Lung (tissue), 12 donors: ENCODE measurements around the gene CCT8. TPM values are rescaled to one million over a fixed set of nuclear protein-coding genes. Genes with fewer than 3 reads are reported as not detected.

Experiments
- ATAC-seq: fragments of 200-7000 bp; cut with Tn5 transposase; one replicate; pipeline ENCODE4 v1.9.1; 2020; ENCODE audit warnings: moderate number of reproducible peaks; ENCODE audit not compliant: insufficient read depth, low FRiP score
- DNase-seq, 3 donors: peaks; one replicate each; pipeline ENCODE4 v3.0.0-alpha.2; 2013 to 2017
- H3K27ac ChIP-seq, 2 donors: one replicate each; pipeline ENCODE4 v1.5.1; 2013; ENCODE audit warnings: mild to moderate bottlenecking in 2 of 2, moderate library complexity in 2 of 2, control low read depth in 1 of 2, inconsistent platforms in 1 of 2, low read depth in 1 of 2, low read length in 1 of 2
- H3K27me3 ChIP-seq, 3 donors: one replicate each; pipeline ENCODE4 v1.5.1; 2013; ENCODE audit warnings: low read length in 2 of 3; ENCODE audit not compliant: control insufficient read depth in 3 of 3, insufficient read depth in 3 of 3
- H3K36me3 ChIP-seq, 4 donors: one replicate each; pipeline ENCODE4 v1.5.1; 2013; ENCODE audit warnings: low read length in 4 of 4, mild to moderate bottlenecking in 1 of 4, moderate library complexity in 1 of 4; ENCODE audit not compliant: control insufficient read depth in 4 of 4, insufficient read depth in 4 of 4
- H3K4me1 ChIP-seq, 5 donors: one replicate each; pipeline ENCODE4 v1.5.1; 2013; ENCODE audit warnings: low read length in 5 of 5, mild to moderate bottlenecking in 2 of 5, moderate library complexity in 1 of 5; ENCODE audit not compliant: control insufficient read depth in 5 of 5, insufficient read depth in 5 of 5
- H3K4me3 ChIP-seq: one replicate; pipeline ENCODE4 v1.5.1; 2013; ENCODE audit warnings: mild to moderate bottlenecking, control low read depth, moderate library complexity
- H3K9ac ChIP-seq, 2 donors: one replicate each; pipeline ENCODE4 v1.5.1; 2013; ENCODE audit warnings: low read length in 2 of 2, control low read depth in 1 of 2; ENCODE audit not compliant: insufficient read depth in 1 of 2
- H3K9me3 ChIP-seq, 4 donors: one replicate each; pipeline ENCODE4 v1.5.1; 2013; ENCODE audit warnings: low read length in 3 of 4, mild to moderate bottlenecking in 1 of 4, moderate library complexity in 1 of 4; ENCODE audit not compliant: control insufficient read depth in 4 of 4, insufficient read depth in 3 of 4
- WGBS, 2 donors: extraction: QIAGEN DNeasy Blood & Tissue Kit; methylation state at CpG; one replicate each; pipeline ENCODE4 v1.1.7; 2013; 5-methylcytosine and 5-hydroxymethylcytosine counted together
- polyA plus RNA-seq, 2 donors: library from polyadenylated mRNA; stranded (reverse); fragments of 200-250 nt; gene quantifications; one replicate each; pipeline ENCODE4 v1.2.1, GENCODE V29; 2013
- total RNA-seq, 2 donors: library from RNA; depleted of rRNA in 1 of 2; stranded (reverse); fragments of >200 nt in 1 of 2; gene quantifications; one replicate each; pipeline ENCODE4 v1.2.1, GENCODE V29; 2014 to 2021
- TF ChIP-seq, protein P1 (sequence below): IDR thresholded peaks from 2 replicates; pipeline ENCODE4 v1.5.1; 2012; ENCODE audit warnings: mild to moderate bottlenecking; ENCODE audit errors: control extremely low read depth, extremely low read depth
- donor health status: control.
- donor health status: control.
- donor health status: Bipolar disorder and iron deficiency.
- donor health status: healthy.
- donor health status: DM: yes; HTN: yes; CAD: no.

The CCT8 gene
- total and polyA plus RNA-seq, 4 donors: 112 to 131 (median 127) TPM

DNA sequence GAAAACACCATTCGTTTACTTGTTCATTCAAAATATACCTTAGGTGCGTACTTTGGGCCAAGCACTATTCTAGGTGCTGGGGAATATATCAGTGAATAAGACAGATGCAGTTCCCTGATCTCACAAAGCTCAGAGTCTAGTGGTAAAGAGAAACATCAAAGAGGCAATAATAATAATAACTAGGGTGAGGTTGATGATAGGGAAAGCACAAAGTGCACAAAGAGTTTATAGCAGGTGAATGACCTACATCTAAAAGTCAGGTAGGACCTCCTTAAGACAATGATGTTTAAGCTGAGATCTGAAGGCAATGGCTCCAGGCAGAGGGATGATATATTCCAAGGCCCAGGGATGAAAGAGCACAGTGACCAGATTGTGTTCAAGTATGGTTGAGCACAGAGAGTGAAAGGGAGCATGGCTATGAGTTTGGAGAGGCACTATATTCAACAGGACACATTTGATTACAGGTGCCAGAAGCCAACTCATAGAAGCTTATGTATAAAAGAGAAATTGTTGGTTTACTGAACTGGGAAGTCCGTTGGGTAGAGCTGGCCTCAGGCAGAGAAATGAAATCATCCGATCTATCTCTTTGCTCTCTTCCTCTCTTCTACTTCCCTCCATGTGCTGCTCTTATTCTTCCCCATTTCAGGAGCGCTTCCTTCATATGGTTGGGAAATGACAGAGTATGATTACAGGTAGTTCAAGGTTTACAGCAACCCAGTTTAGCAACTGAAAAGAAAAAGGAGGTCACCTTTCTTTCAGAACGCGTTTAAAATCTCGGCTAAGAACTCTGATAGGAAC, 23.0 kb upstream of the CCT8 start:
- TF ChIP-seq, protein P1, sequence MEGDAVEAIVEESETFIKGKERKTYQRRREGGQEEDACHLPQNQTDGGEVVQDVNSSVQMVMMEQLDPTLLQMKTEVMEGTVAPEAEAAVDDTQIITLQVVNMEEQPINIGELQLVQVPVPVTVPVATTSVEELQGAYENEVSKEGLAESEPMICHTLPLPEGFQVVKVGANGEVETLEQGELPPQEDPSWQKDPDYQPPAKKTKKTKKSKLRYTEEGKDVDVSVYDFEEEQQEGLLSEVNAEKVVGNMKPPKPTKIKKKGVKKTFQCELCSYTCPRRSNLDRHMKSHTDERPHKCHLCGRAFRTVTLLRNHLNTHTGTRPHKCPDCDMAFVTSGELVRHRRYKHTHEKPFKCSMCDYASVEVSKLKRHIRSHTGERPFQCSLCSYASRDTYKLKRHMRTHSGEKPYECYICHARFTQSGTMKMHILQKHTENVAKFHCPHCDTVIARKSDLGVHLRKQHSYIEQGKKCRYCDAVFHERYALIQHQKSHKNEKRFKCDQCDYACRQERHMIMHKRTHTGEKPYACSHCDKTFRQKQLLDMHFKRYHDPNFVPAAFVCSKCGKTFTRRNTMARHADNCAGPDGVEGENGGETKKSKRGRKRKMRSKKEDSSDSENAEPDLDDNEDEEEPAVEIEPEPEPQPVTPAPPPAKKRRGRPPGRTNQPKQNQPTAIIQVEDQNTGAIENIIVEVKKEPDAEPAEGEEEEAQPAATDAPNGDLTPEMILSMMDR: no peak
- Histone ChIP-seq H3K27ac (no peak overlapping the region), H3K27me3 (no peaks in the 10 kb centered on the region), H3K9ac (no peak overlapping the region), H3K36me3 (peaks cover 0 to 4% (median 0%) of the 10 kb centered on the region in 4 donors), H3K9me3 (no peaks in the 10 kb centered on the region), H3K4me3 (no peak overlapping the region), H3K4me1 (peaks cover 0 to 2% (median 0%) of the 10 kb centered on the region in 5 donors)
- no peak for ATAC-seq
- DNase-seq: no peak
- 58 to 80% methylated on average over 8 of the region's 8 CpGs for WGBS, 2 donors

- DNase-seq (no peak), ATAC-seq (no peak)
- Histone ChIP-seq H3K36me3 (peaks cover 0 to 4% (median 0%) of the 10 kb centered on the region in 4 donors), H3K4me1 (peaks cover 0 to 7% (median 0%) of the 10 kb centered on the region in 5 donors), H3K4me3 (no peak overlapping the region), H3K9ac (no peak overlapping the region), H3K27ac (no peak overlapping the region), H3K27me3 (no peaks in the 10 kb centered on the region), H3K9me3 (no peaks in the 10 kb centered on the region)
- WGBS, 2 donors: 70 to 75% methylated on average over 9 of the region's 9 CpGs
- TF ChIP-seq, protein P1: no peak
Observed at GRCh38 chr21:29092102-29092959, 18.9 kb upstream of the CCT8 start.

GRCh38 chr21:29091033-29091432, 17.6 kb upstream of the CCT8 start:
- H3K27me3 ChIP-seq: no peaks in the 10 kb centered on the region
- peaks cover 0 to 4% (median 0%) of the 10 kb centered on the region in 4 donors for H3K36me3 ChIP-seq
- no peak for DNase-seq
- no peaks in the 10 kb centered on the region for H3K9me3 ChIP-seq
- H3K4me3 ChIP-seq: no peak overlapping the region
- peaks cover 0 to 7% (median 2%) of the 10 kb centered on the region in 5 donors for H3K4me1 ChIP-seq
- no peak overlapping the region for H3K27ac ChIP-seq
- no peak overlapping the region for H3K9ac ChIP-seq
- WGBS, 2 donors: 54 to 67% methylated on average over 1 of the region's 1 CpG
- TF ChIP-seq, protein P1: no peak
- no peak for ATAC-seq
